CMK (cell line): Measurements from ENCODE around the gene IRF2.

Source experiments
- DNase-seq: peaks from one replicate; pipeline ENCODE4 v3.0.0-alpha.2; 2010; ENCODE audit warnings: low read depth

The IRF2 gene

GRCh38 chr4:184368290-184368689 is 106.1 kb downstream of the IRF2 start:
- DNase-seq = no peak

- no peak for DNase-seq
These were observed 110.0 kb downstream of the IRF2 start for GRCh38 chr4:184364100-184364921.

- no peak for DNase-seq
These were observed 111.1 kb downstream of the IRF2 start for GRCh38 chr4:184363258-184363657.

GRCh38 chr4:184362396-184362795 is 112.0 kb downstream of the IRF2 start:
- no peak for DNase-seq

- no peak for DNase-seq
These were observed 112.9 kb downstream of the IRF2 start for GRCh38 chr4:184361443-184361842.

- no peak for DNase-seq
These were observed 114.5 kb downstream of the IRF2 start for GRCh38 chr4:184359888-184360287.

- DNase-seq = no peak
These were observed 115.7 kb downstream of the IRF2 start for GRCh38 chr4:184358521-184359232.

- DNase-seq = no peak
These were observed 116.6 kb downstream of the IRF2 start for GRCh38 chr4:184357772-184358171.

- DNase-seq = no peak
These were observed 117.2 kb downstream of the IRF2 start for GRCh38 chr4:184357165-184357564.

GRCh38 chr4:184356366-184356765 is 118.0 kb downstream of the IRF2 start:
- DNase-seq = no peak

- DNase-seq = no peak
These were observed 118.5 kb downstream of the IRF2 start for GRCh38 chr4:184355857-184356256.

GRCh38 chr4:184355111-184355604 is 119.2 kb downstream of the IRF2 start:
- DNase-seq = peak; percentile 98

- DNase-seq = no peak
These were observed 121.5 kb downstream of the IRF2 start for GRCh38 chr4:184352891-184353290.

GRCh38 chr4:184351560-184352451 is 122.5 kb downstream of the IRF2 start:
- DNase-seq = no peak

GRCh38 chr4:184350964-184351363 is 123.4 kb downstream of the IRF2 start:
- no peak for DNase-seq

GRCh38 chr4:184350213-184350817 is 124.0 kb downstream of the IRF2 start:
- DNase-seq = no peak

GRCh38 chr4:184349283-184350039 is 124.9 kb downstream of the IRF2 start:
- DNase-seq = no peak

GRCh38 chr4:184348311-184349233 is 125.8 kb downstream of the IRF2 start:
- no peak for DNase-seq

- DNase-seq = no peak
These were observed 126.8 kb downstream of the IRF2 start for GRCh38 chr4:184347251-184348239.
